GM19351 (cell line): ENCODE data around the gene KCNE2.
A peak's percentile ranks its signal among the peaks of the same experiment; 100 is the strongest.

ENCODE experiments used
- ATAC-seq: cut with Tn5 transposase; IDR thresholded peaks from one replicate; pipeline ENCODE4 v1.9.1; 2021; ENCODE audit warnings: mild to moderate bottlenecking, moderate library complexity; ENCODE audit not compliant: unreplicated experiment

The KCNE2 gene, protein sequence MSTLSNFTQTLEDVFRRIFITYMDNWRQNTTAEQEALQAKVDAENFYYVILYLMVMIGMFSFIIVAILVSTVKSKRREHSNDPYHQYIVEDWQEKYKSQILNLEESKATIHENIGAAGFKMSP

DNA sequence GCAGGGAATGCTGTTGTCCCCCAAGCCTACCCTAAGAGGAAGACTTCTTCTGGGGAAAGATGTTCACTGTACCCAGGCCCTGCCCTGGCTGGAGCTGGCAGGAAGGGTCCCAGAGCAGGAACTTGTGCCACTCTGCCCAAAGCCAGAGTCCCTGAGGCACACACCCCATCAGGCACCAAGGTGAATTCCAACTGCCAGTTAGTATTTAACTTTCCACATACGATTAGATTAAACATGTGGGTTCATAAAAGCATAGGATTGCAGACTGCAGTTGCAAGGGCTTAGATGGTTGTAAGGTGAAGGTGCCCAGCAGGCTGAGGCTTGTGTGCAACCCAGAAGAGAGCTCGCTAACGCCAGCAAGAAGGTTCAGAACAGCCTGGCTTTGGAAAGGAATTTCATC is at the start of gene KCNE2:
TSS of gene KCNE2 (plus strand) at position 274 of the 400 bp plus-strand sequence. CDS start 6,473 bp downstream, outside the sequence.
- no peak for ATAC-seq

DNA sequence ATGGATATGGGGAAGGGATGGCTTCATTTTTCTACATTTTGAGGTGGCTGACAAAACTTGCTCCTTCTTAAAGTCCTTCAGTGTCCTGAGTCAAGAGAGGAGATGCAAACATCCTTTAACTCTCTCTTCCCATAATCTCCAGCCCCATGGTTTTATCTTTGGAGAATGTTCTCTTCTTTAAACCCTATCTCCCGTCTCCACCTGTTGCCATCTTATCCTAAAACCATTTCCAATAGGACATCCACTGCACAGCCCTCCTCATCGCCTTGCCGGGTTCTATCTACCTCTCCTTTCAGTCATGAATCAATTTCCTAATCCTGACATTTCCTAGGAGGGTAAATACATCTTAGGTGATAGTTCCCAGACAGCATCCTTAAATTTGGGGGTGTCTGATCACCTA is 44.2 kb upstream of the KCNE2 start:
- no peak for ATAC-seq

DNA sequence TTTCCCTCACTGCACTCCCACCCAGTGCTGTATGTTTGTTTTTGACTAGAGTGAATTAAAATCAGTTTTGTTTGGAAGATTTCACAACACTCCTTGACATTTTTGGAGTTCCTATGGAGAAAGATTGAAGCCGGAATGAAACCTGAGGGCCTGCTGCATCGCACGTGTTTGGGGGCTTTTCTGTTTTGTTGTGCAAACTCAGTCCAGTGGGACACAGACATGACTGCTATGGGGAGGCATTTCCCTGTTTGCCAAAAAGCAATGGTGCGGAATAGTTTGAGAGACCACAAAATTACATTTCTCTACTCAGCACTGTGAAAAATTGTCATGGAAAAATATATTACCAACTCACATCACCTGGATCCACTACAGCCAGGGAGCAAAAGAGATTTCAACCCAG is 43.8 kb upstream of the KCNE2 start:
- ATAC-seq = no peak

- ATAC-seq = no peak
Measured at GRCh38 chr21:34330055-34330454, 33.8 kb upstream of the KCNE2 start.

- no peak for ATAC-seq
Measured at GRCh38 chr21:34331726-34332125, 32.1 kb upstream of the KCNE2 start.

DNA sequence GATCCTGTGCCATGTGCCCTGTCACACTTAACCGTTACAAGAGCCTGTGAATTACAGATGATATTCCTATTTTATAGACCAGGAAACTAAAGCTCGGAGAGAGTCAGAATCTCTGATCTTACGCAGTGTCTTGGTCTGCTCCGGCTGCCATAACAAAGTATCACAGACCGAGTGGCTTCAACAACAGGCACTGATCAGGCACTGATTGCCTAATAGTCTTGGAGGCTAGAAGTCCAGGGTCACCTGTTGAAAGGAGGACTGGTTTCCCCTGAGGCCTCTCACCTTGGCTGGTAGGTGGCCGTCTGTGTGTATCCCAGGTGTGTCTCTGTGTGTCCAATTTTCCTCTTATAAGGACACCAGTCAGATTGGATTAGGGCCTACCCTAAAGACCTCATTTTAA is 31.5 kb upstream of the KCNE2 start:
- no peak for ATAC-seq

DNA sequence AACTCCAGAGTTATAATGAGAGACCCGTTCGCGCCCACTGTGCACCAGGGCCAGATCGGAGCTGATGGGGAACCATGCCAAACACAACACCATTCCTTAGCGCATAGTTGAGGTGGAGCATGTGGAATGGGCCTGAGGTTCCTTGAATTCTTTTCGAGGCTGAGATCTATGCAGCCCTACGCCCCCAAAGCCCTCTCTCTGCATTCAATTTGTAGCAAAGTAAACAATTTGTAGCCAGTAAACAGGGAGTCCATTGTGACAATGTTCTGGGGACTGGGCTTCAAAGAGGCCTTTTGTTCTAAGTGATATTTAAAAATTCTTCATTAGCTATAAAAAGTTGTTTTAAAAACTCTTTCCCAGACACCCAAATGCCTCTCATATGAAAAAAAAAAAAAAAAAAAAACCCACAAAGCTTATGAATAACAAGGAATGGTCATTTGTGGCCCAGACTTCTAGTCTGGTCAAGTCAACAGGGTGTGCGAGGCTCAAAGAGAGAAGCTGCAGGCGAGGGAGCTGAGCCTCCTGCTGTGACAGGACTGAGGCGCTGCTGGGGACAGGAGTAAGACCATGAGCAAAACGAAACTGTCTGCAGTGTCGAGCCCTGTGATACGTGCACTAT is 30.6 kb upstream of the KCNE2 start:
- no peak for ATAC-seq

DNA sequence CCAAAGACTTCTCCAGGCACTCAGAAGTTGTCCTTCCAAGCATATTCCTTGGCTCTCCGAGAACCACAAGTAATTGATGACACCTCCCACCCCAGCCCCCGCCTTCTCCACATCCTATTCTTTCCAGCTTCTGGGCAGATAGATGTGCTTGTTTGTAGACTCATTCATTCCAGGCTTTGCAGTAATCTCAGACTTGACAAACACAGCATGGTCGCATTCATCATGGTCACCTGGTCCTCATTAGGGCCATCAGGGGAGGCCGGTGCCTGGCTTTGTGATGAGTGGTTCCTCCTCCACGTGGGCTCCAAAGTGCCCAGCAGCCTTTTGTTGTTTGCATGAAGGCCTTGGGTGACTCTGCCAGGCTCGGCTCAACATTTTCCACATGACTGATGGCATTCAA is 28.5 kb upstream of the KCNE2 start:
- no peak for ATAC-seq

- no peak for ATAC-seq
Measured at GRCh38 chr21:34336245-34336644, 27.6 kb upstream of the KCNE2 start.

DNA sequence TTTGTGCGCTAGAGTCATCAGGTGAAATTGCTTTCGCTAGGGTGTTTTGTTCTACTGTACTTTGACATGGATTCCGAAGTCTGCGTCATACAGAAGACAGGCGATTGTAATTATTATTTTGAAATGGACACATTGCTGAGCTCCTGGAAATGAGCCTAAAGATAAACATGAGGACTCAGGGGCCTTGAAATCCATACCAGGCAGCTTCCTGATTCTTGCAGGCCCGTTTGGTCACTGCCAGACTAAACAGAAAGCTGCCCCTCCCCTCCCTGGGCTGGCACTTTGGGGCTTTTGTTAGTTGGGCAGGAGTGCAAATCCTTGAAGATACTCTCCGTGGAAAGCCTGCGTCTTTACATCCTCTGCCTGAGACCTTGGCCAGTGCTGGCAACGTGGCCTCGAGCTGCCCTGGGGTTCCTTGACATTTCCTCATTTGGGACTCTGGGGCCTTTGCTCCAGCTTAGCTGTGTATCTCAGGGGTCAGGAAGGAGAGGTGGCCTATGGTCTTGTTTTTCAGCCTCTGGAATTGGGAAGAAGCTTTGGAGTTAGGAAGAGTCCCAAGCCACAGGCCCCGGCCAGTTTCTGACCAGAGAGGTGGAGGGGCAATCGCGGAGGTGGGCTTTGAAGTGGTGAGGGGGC is 26.9 kb upstream of the KCNE2 start:
- no peak for ATAC-seq

DNA sequence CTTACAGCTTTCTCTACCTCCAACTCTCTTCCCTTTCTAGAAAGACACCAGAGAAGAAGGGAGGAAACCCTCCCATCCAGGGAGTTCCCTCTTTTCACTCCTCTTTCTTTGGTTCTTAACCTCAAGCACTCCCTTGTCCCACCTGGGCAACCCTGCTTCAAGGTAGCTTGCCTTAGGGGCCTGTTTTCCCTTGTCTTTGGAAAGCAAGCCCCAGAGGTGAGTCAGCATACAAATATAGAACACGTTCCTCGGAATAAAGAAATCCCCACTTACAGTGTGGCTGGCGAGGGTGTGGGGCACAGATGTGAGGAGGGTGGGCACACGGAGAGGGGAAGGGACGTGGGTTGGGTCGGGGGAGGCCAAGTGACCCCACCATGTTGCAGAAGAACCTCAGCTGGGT is 26.1 kb upstream of the KCNE2 start:
- ATAC-seq = no peak

GRCh38 chr21:34338226-34338625 is 25.6 kb upstream of the KCNE2 start:
- no peak for ATAC-seq

DNA sequence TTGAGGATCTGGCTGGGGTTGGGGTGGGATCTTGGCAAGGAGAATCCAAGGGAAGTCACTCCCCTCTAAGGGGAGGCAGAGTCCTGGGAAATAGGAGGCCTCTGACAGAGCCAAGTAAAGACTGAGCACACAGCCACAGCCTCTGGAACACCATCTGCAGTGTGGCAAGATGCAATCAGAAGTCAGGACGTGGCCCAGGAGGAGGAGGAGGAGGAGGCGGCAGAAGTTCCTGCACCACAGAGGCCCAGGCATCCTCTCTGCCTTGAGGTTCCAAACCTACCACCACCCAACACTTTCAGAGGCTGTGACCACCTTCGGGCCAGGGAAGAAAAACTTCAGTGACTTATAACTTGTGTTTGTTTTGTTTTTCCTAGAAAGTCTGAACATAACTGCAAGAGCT is 23.7 kb upstream of the KCNE2 start:
- ATAC-seq = no peak

DNA sequence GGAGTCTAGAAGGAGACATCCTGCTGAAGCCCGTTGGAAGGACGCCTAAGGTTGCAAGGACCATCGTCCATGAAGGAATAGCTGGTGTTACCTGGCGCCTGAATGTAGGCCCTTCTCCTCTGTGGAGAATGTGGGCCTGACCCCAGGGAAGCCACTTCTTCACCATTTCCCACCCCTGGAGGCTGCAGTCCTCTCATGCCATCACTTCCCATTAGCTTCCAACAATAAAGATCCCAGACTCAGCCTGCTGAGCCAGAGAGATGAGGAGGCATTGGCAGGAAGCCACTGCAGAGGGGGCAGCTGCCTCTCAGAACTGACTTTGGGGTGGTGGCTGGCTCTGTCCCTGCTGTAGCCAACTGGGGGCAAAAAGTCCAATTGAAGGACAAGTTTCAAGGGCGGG is 21.3 kb upstream of the KCNE2 start:
- no peak for ATAC-seq

DNA sequence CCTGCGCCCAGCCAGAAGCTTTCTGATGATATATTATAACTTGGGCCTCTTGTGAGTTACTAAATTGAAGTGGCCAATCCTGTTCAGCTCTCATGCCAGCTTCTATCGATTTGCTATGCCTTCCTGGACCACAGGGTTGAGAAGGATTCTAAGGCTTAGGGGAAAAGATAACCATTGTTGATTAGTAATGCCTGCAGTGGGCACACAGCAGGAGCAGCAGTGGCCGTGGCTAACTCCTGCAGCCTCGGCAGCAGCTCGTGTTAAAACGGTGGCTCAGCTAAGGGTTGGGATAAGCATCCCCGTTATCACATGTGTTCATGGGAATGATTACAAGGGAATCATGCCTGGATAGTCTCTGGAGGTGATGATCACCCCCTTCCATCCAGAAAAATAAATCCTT is 20.5 kb upstream of the KCNE2 start:
- ATAC-seq = no peak

DNA sequence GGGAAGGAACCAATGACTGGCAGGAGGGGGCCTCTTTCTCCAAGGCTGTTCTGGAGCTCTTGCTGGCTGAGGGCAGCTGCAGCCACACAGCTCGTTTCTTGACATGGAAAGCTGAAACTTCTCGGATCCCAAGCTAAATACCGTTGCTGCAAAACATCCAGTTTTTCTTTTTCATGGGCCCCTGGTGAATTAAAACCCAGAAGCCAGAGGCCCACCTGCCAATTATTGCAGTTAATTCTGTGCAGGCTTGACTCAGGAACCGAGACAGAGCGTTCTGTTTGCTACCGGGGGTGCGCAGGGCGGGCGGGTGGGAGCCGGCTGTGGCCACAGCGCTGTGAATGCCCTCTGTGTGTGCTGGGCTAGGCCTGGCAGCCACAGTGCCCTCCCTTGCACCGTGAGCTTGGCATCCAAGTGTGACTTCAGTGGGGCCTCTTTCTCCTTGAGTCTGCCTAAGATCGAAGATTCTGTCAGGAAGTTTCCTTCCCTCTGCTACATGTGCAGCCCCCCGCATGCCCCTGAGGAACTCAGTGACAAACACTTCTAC is 19.9 kb upstream of the KCNE2 start:
- no peak for ATAC-seq

DNA sequence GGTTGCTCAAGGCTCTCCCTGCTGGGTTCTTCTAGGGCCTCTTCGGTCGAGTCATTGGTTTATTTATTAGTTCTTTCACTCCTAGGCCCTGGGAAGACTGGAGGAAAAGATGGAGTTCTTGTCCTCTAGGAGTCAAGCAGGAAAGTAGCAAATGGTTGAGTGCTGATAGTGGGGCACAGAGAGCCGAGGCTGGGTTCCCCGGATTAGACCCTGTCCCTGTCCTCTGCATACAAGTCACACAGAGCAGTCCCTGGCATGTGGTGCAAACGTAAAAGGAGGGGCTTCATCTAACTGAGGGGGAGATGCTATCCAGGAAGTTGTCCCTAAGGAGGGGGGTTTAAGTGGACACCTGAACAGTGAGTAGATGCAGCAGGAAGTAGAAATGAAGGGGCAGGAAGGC is 19.2 kb upstream of the KCNE2 start:
- no peak for ATAC-seq

DNA sequence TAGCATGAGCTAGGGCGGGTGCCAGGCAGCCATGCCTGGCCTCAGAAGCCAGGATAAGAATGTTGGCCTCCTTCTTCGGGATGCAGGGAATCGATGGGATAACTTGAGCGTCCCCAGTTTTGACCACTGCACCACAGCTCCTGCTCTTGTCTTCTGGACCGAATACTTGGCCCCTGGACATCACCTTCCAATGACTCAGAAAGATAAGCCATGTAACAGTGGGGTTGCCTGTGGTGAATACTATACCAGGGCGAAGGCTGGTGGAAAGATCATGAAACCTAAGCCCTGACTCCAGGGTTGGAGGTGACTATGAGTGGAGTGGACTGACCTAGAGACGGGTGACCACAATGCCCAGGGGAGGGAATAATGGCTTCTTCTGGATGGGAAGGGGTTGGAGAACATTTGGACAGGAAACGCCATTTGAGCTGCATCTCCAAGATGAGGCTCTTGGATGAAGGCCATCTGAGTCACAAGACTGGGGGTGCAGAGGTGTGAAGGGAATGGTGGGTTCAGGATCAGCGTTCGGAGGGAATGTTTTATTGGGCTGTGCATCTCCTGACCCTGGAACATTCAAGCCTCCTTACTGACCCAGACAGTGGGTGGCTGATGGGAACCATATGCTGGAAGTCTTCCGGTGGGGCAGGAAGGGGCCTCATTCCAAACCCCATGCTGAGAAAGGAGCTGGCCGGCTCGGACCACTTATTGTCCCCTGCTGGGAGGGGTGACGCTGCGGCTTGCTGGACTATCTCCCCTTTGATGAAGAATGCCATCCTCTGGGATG is 18.5 kb upstream of the KCNE2 start:
- ATAC-seq = no peak

- no peak for ATAC-seq
Measured at GRCh38 chr21:34345892-34346291, 17.9 kb upstream of the KCNE2 start.

DNA sequence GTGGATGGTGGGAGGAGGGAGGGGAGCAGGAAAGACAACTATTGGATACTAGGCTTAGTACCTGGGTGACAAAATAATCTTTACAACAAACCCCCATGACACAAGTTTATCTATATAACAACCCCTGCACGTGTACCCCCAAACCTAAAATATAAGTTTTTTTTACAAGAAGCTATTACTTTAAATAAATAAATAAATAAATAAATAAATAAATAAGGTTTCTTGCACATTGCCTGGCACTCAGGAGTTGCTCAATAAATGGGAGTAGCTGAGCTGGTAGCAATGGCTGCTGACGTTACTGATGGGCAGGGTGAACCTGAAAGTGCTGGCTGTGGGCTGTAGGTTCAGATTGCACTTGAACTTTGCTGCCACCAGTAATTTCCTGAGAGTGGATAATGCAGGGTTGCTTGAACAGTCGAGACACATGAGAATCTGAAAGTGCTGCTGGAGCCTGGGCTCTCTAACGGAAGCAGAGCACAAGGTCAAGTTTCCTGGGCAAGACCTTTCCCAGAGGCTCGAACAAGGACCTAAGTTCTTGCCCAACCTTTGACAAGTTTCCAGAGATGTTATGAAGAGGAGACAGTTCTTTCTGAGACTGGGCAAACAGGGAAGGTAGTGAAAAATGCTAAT is 14.8 kb upstream of the KCNE2 start:
- no peak for ATAC-seq

DNA sequence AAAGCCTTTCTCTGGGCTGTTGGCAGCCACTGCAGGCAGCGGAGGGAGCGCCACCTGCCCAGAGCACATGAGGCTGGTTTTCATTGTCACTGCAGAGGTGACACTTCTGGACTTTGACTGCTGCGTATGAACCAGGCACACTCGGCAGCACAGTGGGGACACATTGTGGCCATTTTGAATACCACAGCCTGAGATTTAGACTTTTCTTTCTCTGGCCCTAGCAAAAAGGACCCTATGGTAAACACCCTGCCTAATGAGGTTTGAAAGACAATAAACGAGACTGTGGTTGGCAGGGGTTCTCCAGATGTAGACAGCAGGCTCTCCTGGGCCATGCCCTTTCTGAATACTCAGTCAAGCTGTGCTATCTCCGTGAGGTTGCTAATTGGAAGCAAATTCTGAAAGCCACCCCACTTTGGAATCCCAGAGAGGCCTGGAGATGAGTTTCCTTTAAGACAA is 12.0 kb upstream of the KCNE2 start:
- ATAC-seq = peak; percentile 77
